T-helper 22 cell (primary cell): Measurements from ENCODE around the gene PLCXD3.

Experiments
- DNase-seq: peaks from one replicate; pipeline ENCODE4 v3.0.0-alpha.2; 2020; ENCODE audit warnings: low read depth

PLCXD3 gene

DNA sequence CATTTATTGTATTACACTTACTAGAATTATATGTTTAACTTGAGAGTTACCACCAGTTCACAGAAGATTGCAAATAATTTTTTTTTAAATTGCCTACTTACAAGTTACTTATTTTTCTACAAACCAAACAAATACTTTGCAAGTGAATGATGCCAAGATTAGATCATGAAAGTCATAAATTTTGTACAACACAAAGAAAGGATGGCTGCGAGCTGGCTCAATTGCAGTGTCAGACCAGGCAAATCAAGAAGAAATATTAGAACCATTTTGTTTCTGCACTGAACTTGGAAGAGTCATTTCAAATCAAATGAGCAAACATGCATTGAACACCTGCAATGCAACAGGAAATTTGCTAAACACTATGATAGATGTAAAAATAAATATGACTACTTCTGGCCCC, 97.3 kb downstream of the PLCXD3 start:
- no peak for DNase-seq

DNA sequence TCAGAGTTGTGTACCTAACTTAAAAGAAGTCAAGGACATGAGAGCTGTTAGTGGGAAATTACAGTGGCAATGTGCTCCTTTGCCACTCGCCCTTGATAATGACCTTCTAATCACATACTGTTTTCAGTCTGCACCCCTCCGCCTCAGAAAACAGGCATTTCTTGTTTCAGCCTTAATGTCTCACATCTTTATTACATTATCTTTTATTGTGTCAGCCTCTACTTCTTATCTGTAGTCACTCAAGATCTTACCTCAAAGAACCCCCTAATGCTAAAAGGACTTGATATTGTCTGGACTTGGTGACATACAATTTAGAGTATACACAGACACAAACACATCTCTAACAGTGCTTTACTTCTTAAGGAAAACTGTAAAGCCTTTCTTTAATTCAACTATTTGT, 97.9 kb downstream of the PLCXD3 start:
- no peak for DNase-seq

DNA sequence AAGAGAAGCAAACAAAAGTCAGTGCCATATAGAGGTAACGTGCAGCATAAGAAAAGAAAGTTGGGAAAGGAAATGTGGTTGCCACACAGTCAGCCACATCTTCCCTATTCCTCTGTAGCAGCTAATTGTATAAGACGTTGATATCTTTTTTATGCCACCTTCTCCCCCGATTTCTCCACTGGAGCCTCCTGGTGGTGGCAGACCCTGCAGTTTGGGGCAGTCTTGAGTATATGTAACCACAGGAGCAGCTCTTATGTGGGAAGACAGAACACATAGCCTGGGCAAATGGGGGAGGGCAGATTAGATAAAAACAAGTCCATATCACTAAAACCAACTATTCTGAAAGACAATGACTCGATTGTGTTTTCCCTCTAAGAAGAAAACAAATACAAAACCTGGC, 99.7 kb downstream of the PLCXD3 start:
- DNase-seq, result no peak

DNA sequence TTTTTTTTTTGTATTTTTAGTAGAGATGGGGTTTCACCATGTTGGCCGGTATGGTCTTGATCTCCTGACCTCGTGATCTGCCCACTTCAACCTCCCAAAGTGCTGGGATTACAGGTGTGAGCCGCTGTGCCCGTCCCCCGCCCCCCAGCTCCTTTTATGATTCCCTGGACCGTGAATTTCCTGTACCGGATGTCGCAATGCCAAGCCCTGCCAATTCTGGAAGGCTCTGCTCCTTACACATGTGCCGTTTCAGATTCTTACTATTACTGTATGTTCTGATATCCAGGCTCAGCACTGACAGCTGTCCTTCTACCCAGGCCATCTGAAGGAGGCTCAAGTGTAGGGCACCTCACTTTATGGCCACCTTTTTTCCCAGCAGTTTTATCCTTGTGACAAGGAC, 100.1 kb downstream of the PLCXD3 start:
- no peak for DNase-seq

DNA sequence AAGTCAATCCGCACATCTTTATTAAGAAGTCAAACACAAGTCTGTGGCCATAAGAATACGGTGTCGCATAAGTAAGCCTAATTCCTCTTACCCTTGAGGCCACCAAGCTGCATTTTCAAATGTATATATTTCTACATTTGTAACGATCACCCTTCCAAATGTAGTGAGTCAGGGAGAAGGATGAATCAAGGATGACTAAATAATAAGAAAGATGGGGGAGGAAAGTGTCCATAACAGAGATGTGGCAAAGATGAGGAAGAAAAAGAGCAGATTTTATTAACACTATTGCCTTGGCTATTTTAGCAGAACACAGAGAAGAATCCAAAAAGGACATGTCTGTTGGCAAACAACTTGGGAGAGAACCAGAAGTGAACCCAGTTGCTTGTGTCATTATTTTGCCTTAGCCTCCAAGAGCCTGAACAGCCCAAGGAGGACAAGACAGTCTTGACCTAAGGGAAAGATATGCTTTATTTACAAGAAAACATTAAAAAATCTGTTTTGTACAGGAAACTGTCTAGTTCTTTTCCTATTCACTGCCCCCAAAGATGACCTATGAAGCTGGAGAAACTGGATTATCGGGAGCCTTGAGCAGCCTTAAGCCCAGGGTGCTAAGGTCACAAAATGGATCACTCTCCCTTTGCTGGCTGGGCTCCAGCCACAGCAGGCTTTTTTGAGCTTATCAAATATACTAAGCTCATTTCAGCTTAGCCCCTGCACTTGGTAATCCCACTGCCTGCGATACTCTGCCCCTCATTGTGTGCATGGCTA, 101.5 kb downstream of the PLCXD3 start:
- DNase-seq, result no peak

DNA sequence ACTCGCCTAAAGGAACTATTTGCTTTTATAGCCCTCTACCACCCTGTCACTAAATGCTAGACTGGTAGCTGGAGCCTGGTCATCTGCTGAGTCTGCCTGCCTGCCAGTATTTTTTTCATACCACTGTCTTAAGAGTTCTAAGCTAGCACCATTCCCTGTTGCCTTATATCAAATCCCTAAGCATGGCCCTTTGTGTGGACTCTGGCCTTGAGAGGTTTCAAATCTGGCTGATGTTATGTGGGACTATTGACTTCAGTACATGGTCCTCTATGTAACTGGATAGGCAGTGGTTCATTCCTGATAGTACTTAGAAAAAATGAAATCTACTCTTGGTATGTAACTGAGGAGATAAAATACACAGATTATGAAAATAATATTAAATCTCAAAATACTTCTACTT, 103.5 kb downstream of the PLCXD3 start:
- DNase-seq, result no peak

DNA sequence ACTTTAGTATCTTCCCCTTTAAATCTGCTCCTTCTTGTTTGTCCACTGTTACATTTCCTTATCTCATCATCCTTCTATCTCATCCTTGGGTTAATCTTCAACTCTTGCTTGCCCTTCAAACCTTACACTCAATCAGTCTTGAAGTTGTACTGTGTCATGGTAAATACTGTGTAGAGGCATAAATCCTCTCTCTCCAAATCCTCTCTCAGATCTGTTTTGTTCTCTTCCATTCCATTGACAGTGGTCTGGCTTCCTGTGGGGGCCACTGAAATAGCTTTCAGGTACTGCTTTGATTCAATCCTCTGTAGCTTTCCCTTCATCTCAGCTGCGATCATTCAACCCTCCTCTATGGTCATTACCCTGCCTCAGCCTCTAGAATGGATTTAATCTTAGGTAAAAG, 104.0 kb downstream of the PLCXD3 start:
- no peak for DNase-seq

DNA sequence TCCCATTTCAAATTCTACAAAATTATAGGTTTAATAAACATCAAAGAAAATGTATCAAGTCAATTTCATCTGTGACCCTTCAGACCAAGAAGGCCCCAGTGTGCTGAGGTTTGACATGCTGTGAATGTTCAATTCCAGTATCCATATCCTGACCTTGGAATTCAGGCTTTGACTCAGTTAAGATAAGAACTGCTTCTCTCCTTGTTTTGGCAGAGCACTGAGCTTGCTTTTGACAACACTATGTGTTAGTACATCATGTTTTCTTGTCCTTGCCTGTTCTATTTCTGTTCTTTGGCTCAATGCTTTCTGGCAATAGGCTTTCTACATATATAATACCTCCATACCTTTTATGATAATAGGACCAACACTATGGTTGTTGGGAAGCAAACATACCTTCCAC, 105.6 kb downstream of the PLCXD3 start:
- no peak for DNase-seq

DNA sequence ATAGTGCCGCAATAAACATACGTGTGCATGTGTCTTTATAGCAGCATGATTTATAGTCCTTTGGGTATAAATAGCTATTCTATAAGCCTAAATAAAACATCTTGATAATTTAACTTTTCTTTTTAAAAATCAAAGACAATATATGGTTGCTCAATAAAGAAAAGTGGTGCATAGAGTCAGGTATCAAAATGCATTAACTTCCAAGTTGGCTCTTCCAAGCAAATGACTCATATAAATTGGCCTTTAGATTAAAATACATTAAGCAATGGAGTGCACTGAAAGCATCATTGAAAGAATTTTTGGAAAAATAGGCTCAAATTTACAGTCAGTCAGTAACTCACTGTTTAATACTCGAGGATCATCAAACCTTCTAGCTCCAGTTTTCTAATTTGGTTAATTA, 106.6 kb downstream of the PLCXD3 start:
- no peak for DNase-seq

DNA sequence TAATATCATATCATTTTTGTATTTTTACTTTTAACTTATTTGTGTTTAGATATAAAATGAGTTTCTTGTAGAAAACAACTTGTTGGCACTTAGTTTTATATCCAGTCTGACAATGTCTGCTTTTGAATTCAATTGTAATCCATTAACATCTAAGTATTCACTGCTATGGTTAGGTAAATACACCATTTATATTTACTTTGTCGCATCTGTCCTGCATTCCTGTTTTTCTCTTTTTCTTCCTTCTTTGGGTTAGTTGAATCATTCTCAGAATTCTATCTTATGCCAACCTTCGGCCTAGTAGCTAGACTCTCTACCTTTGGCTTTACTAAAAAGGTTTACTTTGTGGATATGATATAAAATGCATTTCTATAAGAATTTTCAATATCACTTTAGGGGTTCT, 107.6 kb downstream of the PLCXD3 start:
- DNase-seq, result no peak

DNA sequence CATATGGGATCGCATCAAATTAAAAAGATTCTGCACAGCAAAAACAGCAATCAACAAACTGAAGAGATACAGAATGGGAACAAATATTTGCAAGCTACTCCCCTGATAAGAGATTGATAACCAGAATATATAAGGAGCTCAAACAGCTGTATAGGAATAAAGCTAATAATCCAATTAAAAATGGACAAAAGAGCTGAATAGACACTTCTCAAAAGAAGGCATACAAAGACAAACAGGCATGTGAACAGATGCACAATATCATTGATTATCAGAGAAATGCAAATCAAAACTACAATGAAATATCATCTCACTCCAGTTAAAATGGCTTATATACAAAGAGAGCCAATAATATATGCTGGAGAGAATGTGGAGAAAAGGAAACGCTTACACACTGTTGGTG, 110.6 kb downstream of the PLCXD3 start:
- DNase-seq, result no peak

DNA sequence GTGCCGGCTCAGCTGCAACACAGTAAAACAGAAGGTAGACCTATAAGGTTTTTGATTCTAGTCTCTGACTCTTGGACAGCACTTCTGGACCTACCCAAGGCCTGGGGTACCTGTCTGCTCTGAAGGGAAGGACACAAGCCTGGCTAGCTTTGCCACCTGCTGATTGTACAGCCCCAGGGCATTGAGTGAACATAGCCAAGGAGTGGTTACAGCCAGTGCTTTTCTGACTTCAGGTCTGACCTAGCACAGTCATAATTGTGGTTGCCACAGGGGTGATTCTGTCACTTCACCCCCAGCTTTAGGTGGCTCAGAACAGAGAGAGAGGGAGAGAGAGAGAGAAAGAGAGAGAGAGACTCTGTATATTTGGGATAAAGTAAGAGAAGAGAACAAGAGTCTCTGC, 118.4 kb downstream of the PLCXD3 start:
- no peak for DNase-seq

DNA sequence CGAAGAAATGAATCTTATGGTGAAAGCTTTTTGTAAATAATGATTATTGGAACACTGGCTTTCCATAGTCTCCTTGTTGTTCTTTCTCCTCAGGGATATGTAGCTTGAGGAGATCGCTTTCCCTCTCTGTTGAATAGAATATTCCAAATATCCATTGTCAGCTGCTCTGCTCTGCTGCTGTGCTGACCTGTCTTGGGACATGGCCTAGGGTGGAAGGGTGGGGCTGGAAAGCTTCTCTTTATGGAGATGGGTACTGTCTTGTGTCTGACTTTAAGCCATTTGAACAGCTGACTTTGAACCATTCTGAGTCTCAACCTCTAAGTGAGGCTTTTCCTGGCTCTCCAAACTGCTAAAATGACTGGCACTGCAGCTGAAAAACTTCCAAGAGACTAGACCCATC, 135.8 kb downstream of the PLCXD3 start:
- no peak for DNase-seq

DNA sequence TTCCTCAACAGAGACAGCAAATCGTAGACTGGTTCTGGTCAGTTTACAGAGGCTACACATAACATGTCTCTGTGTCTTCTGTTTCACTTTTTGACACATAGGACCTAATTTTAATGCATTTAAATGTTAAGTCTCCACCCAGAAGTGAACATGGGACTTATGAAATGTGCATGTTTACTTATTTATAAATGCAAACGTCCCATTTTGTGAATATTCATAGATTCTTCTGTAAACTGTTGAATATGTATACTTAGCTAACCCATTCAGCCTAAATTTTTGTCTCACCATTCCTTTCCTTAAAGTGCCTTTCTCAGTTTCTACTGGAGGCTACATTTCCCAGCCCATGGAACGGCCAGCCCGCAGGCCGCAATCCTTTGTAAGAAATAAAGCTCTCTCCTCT, 137.2 kb downstream of the PLCXD3 start:
- DNase-seq, result no peak

DNA sequence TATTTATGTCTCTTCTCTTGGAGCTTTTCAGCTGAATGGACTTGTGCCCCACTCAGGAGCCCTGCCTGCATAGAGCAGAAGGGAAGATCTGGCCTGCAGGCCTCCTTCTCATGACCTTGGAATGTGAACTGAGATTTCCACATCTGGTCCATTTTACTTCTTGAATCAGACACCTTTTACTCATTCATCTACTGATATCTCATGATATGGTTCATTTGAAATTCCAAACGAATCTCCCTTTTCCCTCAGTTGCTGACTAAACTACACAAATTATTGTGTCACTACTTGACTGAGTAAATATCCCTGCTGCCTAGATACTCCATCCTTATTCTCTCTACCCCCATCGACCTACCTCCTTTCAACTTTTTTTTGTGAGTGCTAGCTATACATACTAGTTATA, 138.7 kb downstream of the PLCXD3 start:
- DNase-seq, result no peak

DNA sequence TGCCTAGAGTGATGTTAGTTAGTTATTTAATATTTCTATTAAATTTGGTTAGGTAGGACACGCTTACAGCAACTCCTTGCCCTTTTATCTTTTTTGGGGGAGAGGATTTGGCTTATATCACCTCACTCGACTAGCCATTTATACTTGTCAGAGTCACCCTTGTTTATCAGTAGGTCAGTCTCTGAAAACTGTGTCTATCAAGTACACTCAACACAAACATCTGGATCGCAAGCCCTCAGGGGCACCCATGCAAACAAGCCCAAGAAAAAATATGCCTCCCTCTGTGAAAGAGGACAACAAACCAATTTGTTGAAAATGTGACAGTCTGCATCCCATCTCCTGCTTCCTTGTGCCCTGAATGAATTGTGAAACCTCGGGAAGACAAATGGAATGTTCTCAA, 139.9 kb downstream of the PLCXD3 start:
- no peak for DNase-seq

DNA sequence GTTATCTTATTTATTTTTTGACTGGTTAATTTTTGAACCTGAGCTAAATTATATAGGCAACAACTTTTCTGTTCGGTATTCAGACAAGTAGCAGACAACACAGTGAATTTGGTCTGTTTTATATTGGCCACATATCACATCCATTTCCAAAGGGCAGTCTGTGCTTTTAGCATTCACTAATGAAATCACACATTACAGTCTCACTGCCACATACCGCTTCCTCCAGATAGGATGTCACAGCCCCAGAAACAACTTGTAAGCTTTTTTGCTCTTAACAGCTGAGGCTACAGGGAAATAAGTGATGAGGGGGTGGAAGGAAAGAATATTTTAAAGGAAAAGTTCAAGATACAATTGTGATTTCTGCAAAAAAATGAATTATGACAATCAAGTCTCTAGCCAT, 140.6 kb downstream of the PLCXD3 start:
- no peak for DNase-seq

DNA sequence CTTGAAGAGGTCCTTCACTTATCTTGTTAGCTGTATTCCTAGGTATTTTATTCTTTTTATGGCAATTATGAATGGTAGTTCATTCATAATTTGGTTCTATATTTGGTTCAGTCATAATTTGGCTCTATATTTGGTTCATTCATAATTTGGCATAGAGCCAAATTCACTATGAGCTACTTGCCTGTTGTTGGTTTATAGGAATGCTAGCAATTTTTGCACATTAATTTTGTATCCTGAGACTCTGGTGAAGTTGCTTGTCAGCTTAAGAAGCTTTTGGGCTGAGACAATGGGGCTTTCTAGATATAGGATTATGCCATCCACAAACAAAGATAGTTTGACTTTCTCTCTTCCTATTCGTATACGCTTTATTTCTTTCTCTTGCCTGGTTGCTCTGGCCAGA, 142.2 kb downstream of the PLCXD3 start:
- no peak for DNase-seq

DNA sequence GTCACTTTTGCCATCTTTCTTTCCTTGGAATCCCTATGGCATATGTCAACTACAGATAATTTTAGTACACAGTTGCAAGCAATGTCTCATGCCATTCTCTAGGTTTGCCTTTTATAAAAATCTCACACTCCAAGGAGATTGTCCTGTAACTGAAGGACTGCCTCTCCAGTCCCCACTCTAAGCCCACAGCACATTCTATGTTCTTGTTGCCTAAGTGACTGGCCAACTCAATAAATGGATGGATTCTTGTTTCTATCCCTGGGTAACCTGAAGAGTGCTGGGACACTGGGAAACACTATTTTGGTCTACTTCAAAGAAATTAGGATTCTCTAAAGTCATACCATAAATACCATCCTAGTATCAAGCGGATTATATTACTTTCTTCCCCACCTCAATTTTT, 145.0 kb downstream of the PLCXD3 start:
- DNase-seq, result no peak

DNA sequence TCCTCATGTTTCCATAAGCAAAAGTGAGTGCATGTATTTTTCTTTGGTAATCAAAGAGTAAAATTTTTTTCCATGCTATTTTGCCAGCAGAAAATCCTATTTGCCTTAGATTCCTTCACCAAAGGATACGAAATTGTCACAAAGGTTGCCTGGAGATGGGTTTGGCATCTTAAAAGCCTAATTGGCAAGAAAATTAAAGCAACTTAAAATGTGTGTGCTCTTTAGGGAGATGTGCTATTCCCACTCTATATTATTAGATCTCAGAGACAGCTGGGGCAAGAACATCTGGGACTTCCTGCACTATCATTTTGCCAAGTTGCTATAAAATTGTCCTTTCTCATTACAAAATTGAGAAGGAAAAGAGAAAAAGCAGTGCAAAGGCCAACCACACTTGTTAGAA, 146.1 kb downstream of the PLCXD3 start:
- DNase-seq, result no peak

DNA sequence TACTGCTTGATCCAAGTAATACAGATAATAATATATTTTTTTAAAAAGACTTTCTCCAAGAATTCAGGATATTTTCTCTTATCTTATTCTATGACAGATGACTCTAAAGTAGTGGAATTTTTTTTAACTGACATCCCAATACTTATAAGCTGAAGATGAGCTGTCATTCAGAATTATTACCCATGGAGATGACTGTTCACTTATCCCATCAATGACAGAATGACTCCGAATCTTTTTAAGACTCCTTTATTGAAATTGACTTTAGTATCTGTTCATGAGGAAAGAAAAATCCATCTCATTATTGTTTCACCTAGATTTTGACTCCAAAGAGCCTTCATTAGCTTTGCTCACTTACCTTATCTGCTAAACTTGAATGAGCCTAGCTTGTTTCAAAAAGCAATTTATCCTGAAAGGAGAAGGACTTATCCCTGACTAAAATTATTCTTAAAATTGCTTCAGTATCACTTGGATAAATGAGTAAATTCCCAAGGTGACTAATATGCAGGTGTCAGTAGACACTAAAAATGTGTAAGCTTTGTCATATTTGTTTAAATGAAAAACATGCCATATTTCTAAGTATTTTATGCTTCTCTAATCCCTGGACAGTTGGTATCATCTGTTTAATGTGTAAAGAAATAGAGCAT, 146.9 kb downstream of the PLCXD3 start:
- DNase-seq, result no peak

DNA sequence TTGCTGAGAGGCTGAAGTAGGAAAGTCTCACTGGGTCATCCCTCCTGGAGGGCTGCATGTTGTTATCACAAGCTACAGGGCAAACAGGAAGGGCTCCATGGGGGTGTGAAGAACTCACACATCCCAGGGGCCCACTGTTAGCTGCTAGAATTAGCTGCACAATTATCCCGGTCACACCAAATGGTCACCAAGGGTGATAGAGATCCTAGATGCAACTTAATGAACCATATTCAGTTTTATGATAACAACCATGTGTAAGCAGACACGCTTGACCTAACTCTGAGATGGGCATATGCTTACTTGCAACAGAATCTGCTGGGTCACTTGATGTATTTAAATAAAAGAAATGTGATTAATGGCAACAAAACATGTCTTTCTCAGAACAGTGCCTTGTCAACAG, 153.6 kb downstream of the PLCXD3 start:
- no peak for DNase-seq

DNA sequence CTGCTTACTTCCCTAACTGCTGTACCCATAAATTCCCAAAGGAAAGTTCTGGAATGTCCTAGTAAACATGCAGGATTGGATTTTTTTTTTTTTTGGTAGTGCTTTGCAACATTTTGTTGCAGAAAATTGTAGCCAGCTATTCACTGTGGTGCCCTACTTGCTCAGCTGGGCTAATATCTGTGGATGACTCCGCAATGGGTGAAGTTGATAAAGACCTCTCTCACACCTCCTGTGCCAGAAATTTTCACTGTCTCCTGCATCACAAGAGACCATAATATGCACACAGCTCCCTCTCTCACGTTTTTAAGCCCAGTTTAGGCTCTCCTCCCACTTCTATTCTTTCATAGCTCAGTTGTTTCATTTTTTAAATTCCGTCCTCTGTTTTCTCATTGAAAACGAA, 160.6 kb downstream of the PLCXD3 start:
- DNase-seq, result no peak

DNA sequence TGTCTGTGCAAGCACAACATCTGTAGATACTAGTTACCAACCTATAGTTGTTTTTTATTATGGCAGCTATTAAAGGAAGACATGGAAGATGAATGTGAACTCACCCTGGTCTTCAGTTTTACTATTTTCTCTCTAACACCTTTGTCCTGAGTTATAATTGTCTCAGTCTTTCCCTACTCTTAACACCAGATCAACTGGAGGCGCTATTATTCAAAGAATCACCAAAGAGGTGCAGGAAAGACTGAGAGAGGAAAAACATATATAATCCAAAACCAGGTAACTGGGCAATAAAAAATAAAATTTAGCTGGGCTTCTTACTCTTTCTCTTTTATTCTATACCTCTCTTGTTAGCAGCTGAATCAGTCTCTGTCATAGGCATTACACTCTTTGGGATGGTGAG, 162.8 kb downstream of the PLCXD3 start:
- DNase-seq, result no peak
